GM21360 (cell line): ENCODE measurements around the gene PDE3B.
"Not testable (repeated sequence)": the region's sequence is repeated elsewhere in the genome, so short reads cannot be mapped to it uniquely, and the experiment has no call there.

ENCODE experiments used
- ATAC-seq: cut with Tn5 transposase; IDR thresholded peaks from one replicate; pipeline ENCODE4 v1.9.1; 2021; ENCODE audit warnings: mild to moderate bottlenecking, moderate library complexity; ENCODE audit not compliant: unreplicated experiment

Gene PDE3B

GRCh38 chr11:14643697-14644225 lies at the start of gene PDE3B:
PDE3B (plus strand) TSS chr11:14643804; CDS start chr11:14644076, 272 bp downstream.
- ATAC-seq: peak; percentile 76

DNA sequence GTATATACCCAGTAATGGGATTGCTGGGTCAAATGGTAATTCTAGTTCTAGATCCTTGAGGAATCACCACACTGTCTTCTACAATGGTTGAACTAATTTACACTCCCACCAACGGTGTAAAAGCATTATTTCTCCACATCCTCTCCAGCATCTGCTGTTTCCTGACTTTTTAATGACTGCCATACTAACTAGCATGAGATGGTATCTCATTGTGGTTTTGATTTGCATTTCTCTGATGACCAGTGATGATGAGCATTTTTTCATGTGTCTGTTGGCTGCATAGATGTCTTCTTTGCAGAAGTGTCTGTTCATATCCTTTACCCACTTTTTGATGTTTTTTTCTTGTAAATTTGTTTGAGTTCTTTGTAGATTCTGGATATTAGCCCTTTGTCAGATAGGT lies 48.3 kb upstream of the PDE3B start:
- ATAC-seq: not testable (repeated sequence)

DNA sequence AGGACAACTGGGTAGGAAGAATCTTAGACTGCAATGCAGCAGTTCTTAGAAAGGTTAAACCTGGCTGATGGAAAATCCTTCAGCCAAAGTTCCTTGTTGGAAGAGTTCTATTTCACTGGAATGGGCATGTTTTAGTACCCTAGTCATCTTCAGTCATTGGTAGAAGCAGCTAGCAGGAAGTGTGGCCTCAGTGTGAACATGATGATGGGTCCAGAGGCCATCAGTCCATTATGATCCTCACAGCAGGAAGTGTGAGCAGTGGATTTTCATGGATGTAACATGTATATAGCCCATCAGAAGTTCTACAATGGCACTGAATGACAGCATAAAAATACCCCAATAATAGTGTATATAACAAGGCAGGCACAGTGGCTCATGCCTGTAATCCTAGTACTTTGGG lies 35.9 kb upstream of the PDE3B start:
- ATAC-seq: no peak

GRCh38 chr11:14609902-14610301 lies 33.7 kb upstream of the PDE3B start:
- no peak for ATAC-seq

DNA sequence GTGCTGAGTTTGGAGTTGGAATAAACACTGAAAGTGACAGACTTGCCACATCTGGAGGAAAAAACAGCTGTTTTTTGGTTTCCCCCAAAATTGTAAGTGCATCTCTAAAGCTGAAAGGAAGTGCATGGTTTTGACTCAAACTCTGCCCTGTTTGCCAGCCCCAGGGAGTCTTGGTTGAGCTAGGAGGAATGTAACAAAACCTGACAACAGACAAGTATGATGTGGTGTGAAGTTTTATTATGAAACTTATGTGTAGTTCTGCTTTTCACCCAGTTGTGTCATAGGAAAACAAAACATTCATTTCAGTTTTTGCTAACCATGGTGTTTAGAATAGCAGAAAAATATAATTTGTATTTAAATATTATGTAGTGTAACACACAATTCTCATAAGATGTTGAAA lies 31.7 kb upstream of the PDE3B start:
- ATAC-seq: no peak

- no peak for ATAC-seq
These were observed 30.9 kb upstream of the PDE3B start for GRCh38 chr11:14612694-14613093.

- no peak for ATAC-seq
These were observed 29.4 kb upstream of the PDE3B start for GRCh38 chr11:14614091-14614622.

DNA sequence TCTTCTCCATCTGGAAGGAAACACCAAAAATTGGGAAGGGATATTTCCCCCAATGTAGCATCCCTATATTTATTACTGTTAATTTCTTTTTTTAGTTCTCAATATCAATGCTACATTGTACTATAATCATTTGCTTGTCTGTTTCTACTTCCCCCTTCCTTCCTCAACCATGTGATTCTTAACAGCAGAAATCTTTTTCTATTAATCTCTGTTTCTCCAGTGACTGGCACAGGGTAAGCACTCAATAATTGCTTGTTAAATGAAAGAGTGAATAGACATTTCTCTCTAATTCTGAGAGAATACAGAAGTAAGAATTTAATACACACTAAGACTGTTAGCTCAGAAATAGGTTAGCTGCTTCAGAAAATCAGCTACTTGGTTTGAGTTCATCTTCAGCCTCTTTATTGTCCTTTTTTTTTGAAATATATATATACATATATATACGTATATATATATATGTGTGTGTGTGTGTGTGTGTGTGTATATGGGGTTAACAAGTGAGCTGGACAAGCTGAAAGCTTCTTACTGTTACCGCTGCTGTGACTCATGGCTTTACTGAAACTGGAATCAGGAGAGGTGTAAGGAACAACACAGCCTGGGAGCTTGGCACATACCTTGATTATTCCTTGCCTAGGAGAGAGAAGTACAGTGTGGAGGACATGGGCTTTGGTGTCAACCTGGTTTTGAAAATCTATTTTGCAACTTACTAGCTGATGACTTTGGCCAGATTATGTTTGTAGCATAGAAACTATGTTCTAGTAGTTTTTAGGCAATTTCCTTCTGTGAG lies 26.2 kb upstream of the PDE3B start:
- no peak for ATAC-seq

DNA sequence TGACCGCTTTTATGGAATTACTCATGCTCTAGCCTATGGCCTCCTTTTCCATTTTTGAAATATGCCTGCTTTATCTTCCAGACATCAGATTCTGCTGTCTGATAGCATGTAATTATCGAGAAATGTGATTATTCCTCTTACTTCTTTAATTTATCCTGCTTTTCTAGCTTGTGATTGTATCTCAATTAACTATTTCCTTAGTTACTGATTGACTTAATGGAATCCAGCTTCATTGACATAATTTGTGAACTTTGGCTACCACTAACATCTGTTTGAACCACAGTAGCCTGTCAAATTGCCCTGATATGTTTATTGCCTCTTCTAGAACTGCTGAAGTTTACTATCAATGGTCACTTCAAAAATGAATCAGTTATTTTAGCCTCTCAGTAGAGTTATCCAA lies 25.5 kb upstream of the PDE3B start:
- no peak for ATAC-seq

- no peak for ATAC-seq
These were observed 23.7 kb upstream of the PDE3B start for GRCh38 chr11:14619603-14620531.

DNA sequence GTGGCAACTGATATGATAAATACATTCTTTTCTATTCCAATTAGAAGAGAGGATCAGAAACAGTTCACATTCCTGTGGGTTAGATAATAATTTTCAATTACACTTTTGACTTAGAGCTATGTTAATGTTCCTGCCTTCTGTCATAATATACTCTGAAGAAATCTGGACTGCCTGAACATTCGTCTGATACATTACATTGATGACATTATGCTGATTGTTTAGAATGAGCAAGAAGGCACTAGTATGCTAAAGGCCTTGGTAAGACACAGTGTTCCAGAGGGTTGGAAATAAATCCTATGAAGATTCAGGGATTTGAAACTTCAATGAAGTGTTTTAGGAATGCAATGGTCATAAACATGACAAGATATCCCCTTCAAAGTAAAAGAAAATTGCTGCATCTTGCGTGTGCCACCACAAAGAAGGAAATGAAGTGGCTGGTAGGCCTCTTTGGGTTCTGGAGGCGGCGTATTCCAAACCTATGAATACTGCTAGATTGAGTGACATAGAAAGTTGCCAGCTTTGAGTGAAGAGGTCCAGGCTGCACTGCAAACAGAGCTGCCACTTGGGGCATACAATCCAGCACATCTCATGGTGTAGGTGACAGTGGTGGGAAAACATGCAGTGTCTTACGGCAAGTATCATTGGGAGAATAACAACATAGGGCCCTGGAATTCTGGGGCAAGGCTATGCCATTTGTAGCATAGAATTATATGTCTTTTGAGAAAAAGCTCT lies 21.2 kb upstream of the PDE3B start:
- no peak for ATAC-seq

DNA sequence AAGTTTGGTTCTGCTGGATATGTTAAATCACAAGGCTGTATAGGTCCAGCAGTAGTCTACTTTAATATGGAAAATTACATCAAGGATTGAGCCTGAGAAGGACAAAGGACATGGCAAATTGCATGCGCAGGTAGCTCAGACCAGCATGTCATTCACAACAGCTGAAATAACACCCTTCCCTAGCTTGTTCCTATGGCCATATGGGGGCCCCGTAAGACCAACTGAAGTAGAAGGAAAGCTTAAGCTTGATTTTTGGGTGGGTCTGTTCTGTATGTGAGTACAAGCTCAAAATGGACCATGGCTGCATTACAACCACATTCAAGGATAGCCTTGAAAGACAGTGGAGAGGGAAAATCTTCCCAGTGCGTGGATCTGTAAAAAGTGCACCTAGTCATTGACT lies 20.6 kb upstream of the PDE3B start:
- ATAC-seq: no peak

- ATAC-seq: peak; percentile 55
These were observed 17.9 kb upstream of the PDE3B start for GRCh38 chr11:14625586-14626205.

DNA sequence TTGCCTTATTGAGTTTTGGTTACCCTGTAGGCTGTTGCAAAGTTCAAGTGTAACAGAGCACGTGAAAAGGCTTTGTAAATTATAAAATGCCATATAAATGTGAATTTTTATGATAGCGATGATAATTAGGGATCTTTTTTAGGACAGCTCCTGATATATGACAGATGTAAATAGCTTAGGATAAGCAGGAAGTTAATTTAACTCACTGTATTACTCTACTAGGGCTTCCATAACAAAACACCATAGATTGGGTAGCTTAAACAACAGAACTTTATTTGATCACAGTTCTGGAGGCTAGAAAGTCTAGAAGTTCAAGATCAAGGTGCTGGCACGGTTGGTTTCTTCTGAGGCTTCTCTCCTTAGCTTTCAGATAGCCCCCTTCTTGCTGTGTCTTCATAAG lies 17.0 kb upstream of the PDE3B start:
- ATAC-seq: no peak

- not testable (repeated sequence) for ATAC-seq
These were observed 9.9 kb upstream of the PDE3B start for GRCh38 chr11:14633506-14634224.

- no peak for ATAC-seq
These were observed 8.8 kb upstream of the PDE3B start for GRCh38 chr11:14634813-14635212.

GRCh38 chr11:14635546-14635945 lies 8.1 kb upstream of the PDE3B start:
- ATAC-seq: no peak

- ATAC-seq: no peak
These were observed 7.5 kb upstream of the PDE3B start for GRCh38 chr11:14636119-14636518.

DNA sequence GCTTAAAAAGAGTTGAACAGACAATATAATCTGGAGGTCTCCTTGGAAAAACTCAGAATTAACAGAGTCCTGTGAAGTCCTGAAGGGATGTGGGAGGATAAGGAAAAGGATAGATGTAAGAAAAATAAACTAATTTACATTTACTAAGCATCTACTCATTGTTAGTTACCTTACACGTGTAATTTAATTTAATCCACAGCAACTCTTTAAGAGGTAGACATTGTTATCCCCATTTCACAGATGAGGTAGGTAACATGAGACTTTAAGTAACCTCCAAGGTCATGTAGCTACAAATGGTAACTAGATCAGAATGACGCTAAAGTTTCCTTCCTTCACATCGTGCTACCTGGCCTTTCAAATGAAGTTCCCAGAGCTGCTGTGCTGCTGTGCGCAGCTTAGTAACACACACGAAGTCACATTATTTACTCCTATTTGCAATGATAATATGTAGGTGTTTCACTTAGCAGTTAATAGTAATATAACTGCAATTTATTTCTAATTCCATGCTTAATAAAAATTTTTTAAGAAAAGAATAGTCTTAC lies 5.7 kb upstream of the PDE3B start:
- no peak for ATAC-seq
